SK-N-SH treated with all-trans-retinoic acid at 6 μM for 48 hours (cell line): ENCODE results near the gene FAM181A.

Source experiments
- CREB5 ChIP-seq: fragments of 250-450 bp; sonication (Bioruptor Pico); IDR thresholded peaks from 2 replicates; pipeline ENCODE4 v1.5.1; 2020; ENCODE audit warnings: low read depth, mild to moderate bottlenecking, moderate library complexity
- CSDC2 ChIP-seq: fragments of 250-450 bp; sonication (Bioruptor Pico); IDR thresholded peaks from 2 replicates; pipeline ENCODE4 v1.5.0; 2020; ENCODE audit warnings: mild to moderate bottlenecking, moderate library complexity
- PATZ1 ChIP-seq: fragments of 250-450 bp; sonication (Bioruptor Pico); IDR thresholded peaks from 2 replicates; pipeline ENCODE4 v1.8.0; 2020; ENCODE audit warnings: mild to moderate bottlenecking, moderate library complexity, borderline replicate concordance
- ZC3H10 ChIP-seq: fragments of 250-450 bp; sonication (Bioruptor Pico); IDR thresholded peaks from 2 replicates; pipeline ENCODE4 v1.5.1; 2021; ENCODE audit warnings: mild to moderate bottlenecking, moderate library complexity
- ZFP30 ChIP-seq: fragments of 450-650 bp; formaldehyde crosslinking; IDR thresholded peaks from 2 replicates; pipeline ENCODE4 v1.5.0; 2022; ENCODE audit warnings: mild to moderate bottlenecking, moderate library complexity
- ZNF565 ChIP-seq: fragments of 450-650 bp; formaldehyde crosslinking; conservative IDR thresholded peaks from 2 replicates; pipeline ENCODE4 v1.5.0; 2020; ENCODE audit warnings: low read depth, mild to moderate bottlenecking, moderate library complexity

DNA sequence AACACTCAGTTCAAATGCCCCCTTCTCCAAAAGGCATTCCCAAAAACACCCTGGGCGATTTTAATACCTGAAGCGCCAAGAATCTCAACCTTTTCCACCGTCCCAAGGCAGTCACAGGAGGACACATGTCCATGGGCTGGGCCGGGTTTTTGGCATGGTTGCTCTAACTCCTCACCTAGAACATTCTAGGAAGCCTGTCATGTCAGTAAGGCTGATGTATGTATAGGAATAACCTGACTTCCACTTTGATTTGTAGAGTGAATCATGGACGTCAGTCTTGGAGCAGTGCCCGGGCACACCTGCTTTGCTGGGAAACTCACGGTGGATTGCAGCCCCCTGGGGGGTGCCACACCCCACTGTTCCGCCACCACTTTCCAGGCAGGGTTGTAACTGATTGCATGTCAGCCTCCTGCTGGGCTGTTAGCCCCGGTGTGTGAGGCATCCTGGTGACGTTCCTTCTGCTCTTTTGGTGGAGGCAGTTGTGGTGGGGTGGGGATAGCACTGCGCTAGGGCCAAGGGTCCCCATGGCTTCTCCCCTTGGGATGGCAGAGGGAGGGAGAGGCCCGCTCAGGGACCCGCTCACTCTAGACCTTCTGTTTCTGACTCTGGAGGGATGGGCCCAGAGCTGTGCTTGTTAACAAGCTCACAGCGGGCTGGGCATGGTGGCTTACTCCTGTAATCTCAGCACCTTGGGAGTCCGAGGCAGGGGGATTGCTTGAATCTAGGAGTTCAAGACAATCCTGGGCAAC, 35.2 kb upstream of the FAM181A start:
- TF ChIP-seq PATZ1 (CRISPR knock-in tag) (no peak), ZNF565 (no peak), ZFP30 (CRISPR knock-in tag) (no peak), ZC3H10 (no peak), CSDC2 (no peak), CREB5 (no peak)
